ENCODE measurements around the gene MAN1A2. TPM values are rescaled to one million over a fixed set of nuclear protein-coding genes. Genes with fewer than 3 reads are reported as not detected.

MAN1A2 gene
- total RNA-seq, 4 donors from 2014 or later, result 23.3 to 77.6 (median 57.0) TPM

DNA sequence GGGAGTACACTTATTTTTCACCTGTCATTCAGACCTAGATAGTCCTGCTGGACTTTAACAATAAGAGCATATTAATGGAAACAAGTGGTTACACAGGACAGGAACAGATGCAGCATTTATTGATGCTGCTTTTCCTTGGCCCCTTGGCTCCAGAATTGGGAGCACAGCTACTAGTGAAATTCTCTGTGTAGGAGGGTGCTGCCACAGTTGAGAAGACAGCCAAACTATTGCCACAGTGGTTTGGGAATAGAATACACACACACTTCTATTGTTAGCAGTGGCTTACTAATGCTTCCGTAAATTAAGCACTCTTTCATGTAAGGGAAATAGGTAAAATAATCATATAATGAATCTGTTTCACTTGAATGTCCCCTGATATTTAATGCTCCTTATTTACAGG lies 133.3 kb downstream of the MAN1A2 start:
- Histone ChIP-seq H3K9me3 (no peaks in the 10 kb centered on the region), H3K4me3 (no peak overlapping the region), H3K4me1 (no peaks in the 10 kb centered on the region), H3K27ac (no peak overlapping the region), H3K27me3 (no peaks in the 10 kb centered on the region), H3K36me3 (no peaks in the 10 kb centered on the region)
- intact Hi-C loops (cut with DNase I; ENCODE audit: low total_unique reads), result no loop called here
- no peak for DNase-seq
- no peak for TF ChIP-seq POLR2A (IDR thresholded peaks at IDR 0.05)
- TF ChIP-seq, protein P1, sequence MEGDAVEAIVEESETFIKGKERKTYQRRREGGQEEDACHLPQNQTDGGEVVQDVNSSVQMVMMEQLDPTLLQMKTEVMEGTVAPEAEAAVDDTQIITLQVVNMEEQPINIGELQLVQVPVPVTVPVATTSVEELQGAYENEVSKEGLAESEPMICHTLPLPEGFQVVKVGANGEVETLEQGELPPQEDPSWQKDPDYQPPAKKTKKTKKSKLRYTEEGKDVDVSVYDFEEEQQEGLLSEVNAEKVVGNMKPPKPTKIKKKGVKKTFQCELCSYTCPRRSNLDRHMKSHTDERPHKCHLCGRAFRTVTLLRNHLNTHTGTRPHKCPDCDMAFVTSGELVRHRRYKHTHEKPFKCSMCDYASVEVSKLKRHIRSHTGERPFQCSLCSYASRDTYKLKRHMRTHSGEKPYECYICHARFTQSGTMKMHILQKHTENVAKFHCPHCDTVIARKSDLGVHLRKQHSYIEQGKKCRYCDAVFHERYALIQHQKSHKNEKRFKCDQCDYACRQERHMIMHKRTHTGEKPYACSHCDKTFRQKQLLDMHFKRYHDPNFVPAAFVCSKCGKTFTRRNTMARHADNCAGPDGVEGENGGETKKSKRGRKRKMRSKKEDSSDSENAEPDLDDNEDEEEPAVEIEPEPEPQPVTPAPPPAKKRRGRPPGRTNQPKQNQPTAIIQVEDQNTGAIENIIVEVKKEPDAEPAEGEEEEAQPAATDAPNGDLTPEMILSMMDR (IDR thresholded peaks at IDR 0.05), result no peak

DNA sequence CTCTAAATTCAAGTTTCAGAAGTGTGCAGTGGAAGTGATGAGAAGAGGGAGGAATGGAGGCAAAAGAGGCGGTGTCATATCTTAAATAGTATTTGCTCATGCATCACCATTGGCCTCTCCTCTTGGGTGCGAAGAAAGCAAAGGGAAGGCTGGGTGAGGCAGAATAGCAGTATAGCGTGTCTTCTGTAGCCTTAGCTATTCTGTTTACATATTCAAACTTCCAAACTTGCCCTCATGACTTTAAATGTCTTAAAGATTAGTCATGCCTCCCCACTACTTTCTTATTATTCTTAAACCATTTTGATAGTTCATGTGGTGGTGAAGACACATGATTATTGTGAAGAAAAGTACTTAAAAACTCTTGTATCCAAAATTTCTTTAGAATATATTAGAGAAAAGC lies 134.0 kb downstream of the MAN1A2 start:
- intact Hi-C loops (cut with DNase I; ENCODE audit: low total_unique reads), result no loop called here
- TF ChIP-seq, protein P1 (IDR thresholded peaks at IDR 0.05), result no peak
- no peak for TF ChIP-seq POLR2A (IDR thresholded peaks at IDR 0.05)
- no peak overlapping the region for H3K4me3 ChIP-seq
- H3K9me3 ChIP-seq, result no peaks in the 10 kb centered on the region
- no peak overlapping the region for H3K27ac ChIP-seq
- H3K4me1 ChIP-seq, result no peaks in the 10 kb centered on the region
- H3K36me3 ChIP-seq, result no peaks in the 10 kb centered on the region
- no peak for DNase-seq
- no peaks in the 10 kb centered on the region for H3K27me3 ChIP-seq

GRCh38 chr1:117511273-117511672 lies 144.0 kb downstream of the MAN1A2 start:
- H3K27me3 ChIP-seq, result no peaks in the 10 kb centered on the region
- DNase-seq, result no peak
- H3K27ac ChIP-seq, result no peak overlapping the region
- no peak for TF ChIP-seq POLR2A (IDR thresholded peaks at IDR 0.05)
- TF ChIP-seq, protein P1 (IDR thresholded peaks at IDR 0.05), result no peak
- peaks cover 0 to 2% of the 10 kb centered on the region in 2 donors for H3K36me3 ChIP-seq
- H3K4me3 ChIP-seq, result no peak overlapping the region
- H3K4me1 ChIP-seq, result no peaks in the 10 kb centered on the region
- no peaks in the 10 kb centered on the region for H3K9me3 ChIP-seq
- intact Hi-C loops (cut with DNase I; ENCODE audit: low total_unique reads), result no loop called here

DNA sequence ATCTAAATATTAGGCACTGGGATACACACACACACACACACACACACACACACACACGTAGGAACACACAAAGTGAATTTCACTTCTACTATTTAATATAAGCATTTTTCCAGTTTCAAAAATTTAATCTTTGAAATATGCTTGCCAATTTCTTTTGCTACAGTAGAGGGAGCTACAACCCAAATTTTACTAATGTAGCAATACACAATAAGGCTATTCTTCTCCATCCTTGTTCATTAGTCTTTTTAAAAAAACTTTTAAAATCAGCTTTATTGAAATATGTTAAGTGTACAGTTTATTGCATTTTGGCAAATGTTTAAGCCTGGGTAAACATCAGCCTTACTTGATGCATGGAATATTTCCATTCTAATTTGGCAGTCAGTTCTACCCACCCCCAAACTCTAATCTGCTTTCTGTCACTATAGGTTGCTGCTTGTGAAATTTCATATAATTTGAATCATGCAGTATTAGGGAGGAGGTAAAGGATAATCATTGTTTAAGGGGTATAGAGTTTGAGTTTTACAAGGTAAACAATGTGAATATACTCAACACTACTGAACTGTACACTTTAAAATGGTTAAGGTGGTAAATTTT lies 145.6 kb downstream of the MAN1A2 start:
- Histone ChIP-seq H3K27ac (no peak overlapping the region), H3K9me3 (no peaks in the 10 kb centered on the region), H3K27me3 (no peaks in the 10 kb centered on the region), H3K36me3 (no peaks in the 10 kb centered on the region), H3K4me1 (no peaks in the 10 kb centered on the region), H3K4me3 (no peak overlapping the region)
- no peak for DNase-seq
- TF ChIP-seq, protein P1 (IDR thresholded peaks at IDR 0.05), result peak; percentile 44 to 52 (median 52)
- no peak for TF ChIP-seq POLR2A (IDR thresholded peaks at IDR 0.05)
- intact Hi-C loops (cut with DNase I; ENCODE audit: low total_unique reads), result no loop called here

DNA sequence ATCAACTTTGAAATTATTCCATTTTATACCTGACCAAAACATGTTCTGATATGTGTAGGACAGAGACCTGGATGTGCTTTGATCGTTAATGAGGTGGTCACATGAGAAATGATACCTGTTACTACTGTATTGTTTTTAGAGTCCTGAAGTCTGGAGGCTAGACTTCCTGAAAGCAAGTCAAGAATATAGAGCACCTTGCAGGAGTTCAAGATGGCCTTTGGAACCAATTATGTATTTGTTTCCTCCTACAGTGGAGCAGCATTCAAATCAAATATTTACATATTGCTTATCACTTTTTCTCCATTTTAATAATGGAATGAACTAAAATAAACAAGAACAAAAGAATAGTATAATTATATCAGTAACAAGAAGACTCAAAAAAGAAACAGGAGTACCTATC lies 155.9 kb downstream of the MAN1A2 start:
- intact Hi-C loops (cut with DNase I; ENCODE audit: low total_unique reads), result no loop called here

More for the DNA sequence above, 155.9 kb downstream of the MAN1A2 start:
- no peak overlapping the region for H3K27ac ChIP-seq
- H3K36me3 ChIP-seq, result no peaks in the 10 kb centered on the region
- DNase-seq, result no peak
- H3K9me3 ChIP-seq, result no peaks in the 10 kb centered on the region
- H3K4me3 ChIP-seq, result no peak overlapping the region
- H3K4me1 ChIP-seq, result peaks cover 0 to 4% of the 10 kb centered on the region in 2 donors
- H3K27me3 ChIP-seq, result no peaks in the 10 kb centered on the region
- no peak for TF ChIP-seq POLR2A (IDR thresholded peaks at IDR 0.05)
- TF ChIP-seq, protein P1 (IDR thresholded peaks at IDR 0.05), result no peak

Data from uterus (tissue), 4 donors.